ENCODE data around the gene NBPF15. TPM values are rescaled to one million over a fixed set of nuclear protein-coding genes. Genes with fewer than 3 reads are reported as not detected.
"Not testable (repeated sequence)": the region's sequence is repeated elsewhere in the genome, so short reads cannot be mapped to it uniquely, and the experiment has no call there.

Gene NBPF15
- total and polyA plus RNA-seq, 4 donors, result 11.1 to 64.2 (median 26.3) TPM

DNA sequence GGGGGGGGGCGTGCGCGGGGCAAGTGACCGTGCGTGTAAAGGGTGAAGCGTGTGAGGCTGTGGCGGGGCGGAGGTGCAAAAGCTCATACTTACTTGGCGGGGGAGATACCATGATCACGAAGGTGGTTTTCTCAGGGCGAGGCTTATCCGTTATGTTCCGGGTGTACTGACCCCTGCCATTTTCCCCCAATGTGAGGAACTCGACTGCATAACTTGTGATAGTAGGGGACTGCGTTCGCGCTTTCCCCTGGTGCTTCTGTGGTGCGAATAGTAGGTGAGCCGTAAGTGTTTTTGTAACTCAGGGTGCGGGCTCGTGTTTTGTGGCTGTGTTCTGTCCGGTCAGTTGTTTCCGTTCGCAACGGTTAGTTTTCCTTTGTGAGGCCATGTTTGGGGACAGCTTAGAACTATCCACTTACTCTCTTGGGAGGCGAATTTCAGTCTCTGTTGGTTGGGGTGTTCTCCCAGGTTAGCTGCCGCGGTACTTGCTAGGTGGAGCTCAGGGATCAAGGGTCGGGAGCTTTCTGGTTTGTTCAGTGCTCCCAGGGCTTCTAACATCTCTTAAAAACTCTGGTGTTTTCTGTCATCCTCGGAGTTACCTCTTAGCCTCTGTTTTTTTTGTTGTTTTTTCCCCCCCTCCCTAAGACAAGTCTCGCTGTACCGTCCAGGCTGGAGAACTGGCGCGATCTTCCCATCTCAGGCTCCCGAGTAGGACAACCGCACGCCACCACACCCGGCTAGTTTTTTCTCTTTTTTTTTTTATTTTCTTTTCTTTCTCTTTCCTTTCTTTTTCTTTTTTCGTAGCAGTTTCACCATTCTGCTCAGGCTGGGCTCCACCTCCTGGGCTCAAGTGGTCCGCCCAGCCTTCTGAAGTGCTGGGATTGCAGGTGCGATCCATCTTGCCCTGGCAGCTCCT is 48.7 kb downstream of the NBPF15 start:
- H3K9me3 ChIP-seq (ENCODE audit: control insufficient read depth in 4 of 4, insufficient read depth in 3 of 4, low read length in 3 of 4); H3K36me3 ChIP-seq (ENCODE audit: control insufficient read depth in 4 of 4, insufficient read depth in 4 of 4, low read length in 4 of 4); H3K27me3 ChIP-seq (ENCODE audit: control insufficient read depth in 3 of 3, insufficient read depth in 3 of 3, low read length in 2 of 3); H3K4me1 ChIP-seq (ENCODE audit: control insufficient read depth in 5 of 5, insufficient read depth in 5 of 5, low read length in 5 of 5): not testable (repeated sequence)
- DNase-seq, result peak; percentile 85 to 96 (median 93)
- Histone ChIP-seq H3K4me3 (peak overlapping the region; percentile 65), H3K9ac (ENCODE audit: insufficient read depth in 1 of 2, low read length in 2 of 2) (peak overlapping the region; percentile 31 to 65), H3K27ac (ENCODE audit: low read depth in 1 of 2, low read length in 1 of 2) (peak overlapping the region; percentile 78 to 94)
- 2% methylated on average over 39 to 40 of the region's 41 CpGs for WGBS, 2 donors
- ATAC-seq (ENCODE audit: insufficient read depth, low FRiP score), result peak; percentile 93

DNA sequence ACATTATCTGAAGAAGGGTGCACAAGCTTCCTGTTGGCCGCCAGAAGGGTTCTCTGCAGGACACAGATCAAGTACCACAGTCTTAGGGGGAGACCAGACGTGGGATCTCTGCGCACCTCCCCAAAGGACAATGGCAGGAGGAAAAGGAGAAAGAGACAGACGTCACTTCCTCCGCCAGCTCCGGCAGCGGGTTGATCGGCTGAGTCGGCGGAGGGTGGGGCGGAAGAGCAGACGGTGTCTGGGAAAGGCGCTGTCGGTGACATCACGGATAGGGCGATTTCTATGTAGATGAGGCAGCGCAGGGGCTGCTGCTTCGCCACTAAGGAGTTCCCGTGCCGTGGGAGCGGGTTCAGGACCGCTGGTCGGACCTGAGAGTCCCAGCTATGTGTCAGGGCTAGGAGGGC is 49.4 kb downstream of the NBPF15 start:
- H3K9me3 ChIP-seq (ENCODE audit: control insufficient read depth in 4 of 4, insufficient read depth in 3 of 4, low read length in 3 of 4); H3K36me3 ChIP-seq (ENCODE audit: control insufficient read depth in 4 of 4, insufficient read depth in 4 of 4, low read length in 4 of 4); H3K27me3 ChIP-seq (ENCODE audit: control insufficient read depth in 3 of 3, insufficient read depth in 3 of 3, low read length in 2 of 3); H3K9ac ChIP-seq (ENCODE audit: insufficient read depth in 1 of 2, low read length in 2 of 2); H3K4me3 ChIP-seq; H3K4me1 ChIP-seq (ENCODE audit: control insufficient read depth in 5 of 5, insufficient read depth in 5 of 5, low read length in 5 of 5): not testable (repeated sequence)
- ATAC-seq (ENCODE audit: insufficient read depth, low FRiP score) (peak; percentile 61), DNase-seq (peak; percentile 78 to 86 (median 80))
- peak overlapping the region in 1 of 2 donors; percentile 70 for H3K27ac ChIP-seq (ENCODE audit: low read depth in 1 of 2, low read length in 1 of 2)
- 0 to 2% methylated on average over 15 to 22 of the region's 23 CpGs for WGBS, 2 donors

DNA sequence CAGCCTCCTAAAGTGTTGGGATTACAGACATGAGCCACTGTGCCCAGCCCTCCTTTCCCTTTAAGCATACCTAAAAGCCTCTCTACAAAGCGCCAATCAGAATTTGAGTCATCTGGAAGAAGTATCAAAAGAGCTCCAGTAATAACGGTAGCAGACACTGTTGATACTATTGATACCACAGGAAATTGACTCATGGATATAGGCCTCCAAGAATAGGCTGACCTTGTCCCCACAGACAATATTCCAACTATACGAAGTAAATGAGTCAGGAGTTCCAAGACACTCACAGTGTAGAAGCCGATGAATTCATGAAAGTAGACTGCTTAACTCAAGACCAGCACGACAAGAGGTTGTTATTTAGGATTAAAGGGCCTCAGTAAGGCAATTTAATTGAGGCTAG is 58.7 kb downstream of the NBPF15 start:
- not testable (repeated sequence) for H3K4me1 ChIP-seq (ENCODE audit: control insufficient read depth in 5 of 5, insufficient read depth in 5 of 5, low read length in 5 of 5); H3K9me3 ChIP-seq (ENCODE audit: control insufficient read depth in 4 of 4, insufficient read depth in 3 of 4, low read length in 3 of 4); H3K36me3 ChIP-seq (ENCODE audit: control insufficient read depth in 4 of 4, insufficient read depth in 4 of 4, low read length in 4 of 4); H3K27me3 ChIP-seq (ENCODE audit: control insufficient read depth in 3 of 3, insufficient read depth in 3 of 3, low read length in 2 of 3); DNase-seq; H3K27ac ChIP-seq (ENCODE audit: low read depth in 1 of 2, low read length in 1 of 2); H3K9ac ChIP-seq (ENCODE audit: insufficient read depth in 1 of 2, low read length in 2 of 2); H3K4me3 ChIP-seq; ATAC-seq (ENCODE audit: insufficient read depth, low FRiP score)
- 72 to 82% methylated on average over 5 of the region's 5 CpGs for WGBS, 2 donors

DNA sequence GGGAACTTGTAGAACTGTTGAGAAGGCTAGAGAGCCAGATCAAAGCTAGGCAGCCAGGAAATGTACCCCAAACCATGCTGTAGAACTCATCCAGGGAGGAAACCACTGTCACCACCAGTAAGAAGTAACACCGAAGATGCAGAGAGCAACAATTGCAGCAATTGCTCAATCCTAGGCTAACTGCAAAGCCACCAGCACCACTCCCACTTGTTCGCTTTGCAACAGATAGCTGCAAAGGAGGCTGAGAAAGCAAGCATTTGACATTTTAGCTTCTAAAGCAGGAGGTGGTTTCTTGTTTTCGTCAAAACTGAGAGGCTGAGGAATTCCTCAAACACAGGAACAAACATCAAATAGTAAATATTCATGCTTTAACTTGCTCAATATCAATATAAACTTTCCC is 89.8 kb downstream of the NBPF15 start:
- not testable (repeated sequence) for H3K36me3 ChIP-seq (ENCODE audit: control insufficient read depth in 4 of 4, insufficient read depth in 4 of 4, low read length in 4 of 4); H3K9ac ChIP-seq (ENCODE audit: insufficient read depth in 1 of 2, low read length in 2 of 2); DNase-seq; H3K4me1 ChIP-seq (ENCODE audit: control insufficient read depth in 5 of 5, insufficient read depth in 5 of 5, low read length in 5 of 5); H3K27me3 ChIP-seq (ENCODE audit: control insufficient read depth in 3 of 3, insufficient read depth in 3 of 3, low read length in 2 of 3); H3K27ac ChIP-seq (ENCODE audit: low read depth in 1 of 2, low read length in 1 of 2); H3K4me3 ChIP-seq; H3K9me3 ChIP-seq (ENCODE audit: control insufficient read depth in 4 of 4, insufficient read depth in 3 of 4, low read length in 3 of 4); ATAC-seq (ENCODE audit: insufficient read depth, low FRiP score)
- WGBS, 2 donors, result no CpG with 5 or more reads among the region's 3 CpGs

Small RNAs within 50 kb of the gene (small RNA-seq; reads per million reads assigned to genes)
- not detected for gene AC246785.4 (ENCODE audit: low replicate concordance)
- gene RNVU1-15 (ENCODE audit: low replicate concordance), result 24.4 reads per million, percentile 97 among the genes with 10 or more reads in this experiment

Other genes with a start within 250 kb of the NBPF15 start
- gene PPIAL4E, start 88.0 kb downstream of the NBPF15 start, total RNA-seq, result not detected
- gene PPIAL4E, start 88.0 kb downstream of the NBPF15 start, polyA plus RNA-seq, result not detected
- gene PPIAL4F, start 131.2 kb upstream of the NBPF15 start, total RNA-seq, result not detected
- gene PPIAL4F, start 131.2 kb upstream of the NBPF15 start, polyA plus RNA-seq, result not detected

Measured in lung (tissue), 11 donors.